A673 (cell line): ENCODE results near the gene IER5L. TPM values are rescaled to one million over a fixed set of nuclear protein-coding genes. Genes with fewer than 3 reads are reported as not detected.
A peak's percentile ranks its signal among the peaks of the same experiment; 100 is the strongest.
"Not testable (repeated sequence)": the region's sequence is repeated elsewhere in the genome, so short reads cannot be mapped to it uniquely, and the experiment has no call there.

ENCODE experiments used
- BruUV-seq: library from RNA; stranded (reverse); fragments of 400-500 nt; replicated peaks from 2 replicates; lab custom pipeline; 2021; lab: Mats Ljungman, UMichigan
- CTCF ChIA-PET: fragments of 300-600 bp; sonication (Branson Sonifier 250); formaldehyde crosslinking; loops from one replicate; lab custom pipeline; 2022; ENCODE audit warnings: antibody characterized with exemption; lab: Charles Lee
- POLR2A ChIA-PET: fragments of 300-600 bp; sonication (Branson Sonifier 250); formaldehyde crosslinking; loops from one replicate; lab custom pipeline; 2022; ENCODE audit warnings: antibody characterized with exemption; ENCODE audit not compliant: low non-redundant PET; lab: Charles Lee
- DNase-seq: peaks from one replicate; pipeline ENCODE4 v3.0.0-alpha.2; 2015; ENCODE audit warnings: low spot score
- H3K27ac ChIP-seq: fragments of 200-600 bp; sonication (generic); 2 replicates; pipeline ENCODE4 v1.5.1; 2016; ENCODE audit warnings: mixed run types, low read depth, mild to moderate bottlenecking, mixed read lengths, antibody characterized with exemption, low read length; ENCODE audit not compliant: poor library complexity, severe bottlenecking
- H3K27me3 ChIP-seq: fragments of 200-600 bp; sonication (generic); replicated peaks from 2 replicates; pipeline ENCODE4 v1.6.1; 2017; ENCODE audit warnings: mixed run types, low read depth, mild to moderate bottlenecking, mixed read lengths, antibody characterized with exemption, low read length; ENCODE audit not compliant: insufficient read depth, poor library complexity
- H3K36me3 ChIP-seq: fragments of 200-600 bp; sonication (generic); 2 replicates; pipeline ENCODE4 v1.6.1; 2016; ENCODE audit warnings: mixed run types, mild to moderate bottlenecking, mixed read lengths, antibody characterized with exemption, low read length; ENCODE audit not compliant: insufficient read depth, poor library complexity, severe bottlenecking
- H3K4me1 ChIP-seq: fragments of 200-600 bp; sonication (generic); 2 replicates; pipeline ENCODE4 v1.6.1; 2017; ENCODE audit warnings: mixed run types, mild to moderate bottlenecking, mixed read lengths, antibody characterized with exemption, low read length; ENCODE audit not compliant: insufficient read depth, poor library complexity, severe bottlenecking
- H3K4me3 ChIP-seq: fragments of 200-600 bp; sonication (generic); 2 replicates; pipeline ENCODE4 v1.5.1; 2016; ENCODE audit warnings: low read depth, mixed run types, mild to moderate bottlenecking, mixed read lengths, low read length; ENCODE audit not compliant: poor library complexity, severe bottlenecking
- H3K9me3 ChIP-seq: fragments of 200-600 bp; sonication (generic); 2 replicates; pipeline ENCODE4 v1.6.1; 2016; ENCODE audit warnings: mixed run types, low read depth, mild to moderate bottlenecking, mixed read lengths, antibody characterized with exemption, low read length; ENCODE audit not compliant: poor library complexity, severe bottlenecking
- CTCF ChIP-seq: fragments of 300-800, 200-600 bp; sonication (generic); conservative IDR thresholded peaks from 2 replicates; pipeline ENCODE4 v1.5.1; 2017; ENCODE audit warnings: low read depth, mild to moderate bottlenecking, antibody characterized with exemption, low read length, moderate library complexity, mixed read lengths
- EZH2 ChIP-seq: fragments of 200-600 bp; sonication (generic); IDR thresholded peaks from 2 replicates; pipeline ENCODE4 v1.6.1; 2017; ENCODE audit warnings: borderline replicate concordance, low read depth, mild to moderate bottlenecking, mixed read lengths, antibody characterized with exemption, low read length; ENCODE audit not compliant: poor library complexity, severe bottlenecking
- intact Hi-C: fragments of 100-400 bp; cut with micrococcal nuclease; formaldehyde crosslinking; loops from one replicate; pipeline ENCODE4 v1.10.0; 2022; ENCODE audit not compliant: unreplicated experiment
- total RNA-seq: library from RNA; stranded (reverse); gene quantifications from 2 replicates; pipeline ENCODE4 v1.2.3, GENCODE V29; 2021

Gene IER5L
- total RNA-seq, 1 experiment from 2014 or later, result 14.0 TPM

- ChIA-PET CTCF (no interaction called here), POLR2A (no interaction called here)
- intact Hi-C loops, result no loop called here
- Histone ChIP-seq H3K27me3 (no peaks in the 10 kb centered on the region), H3K36me3 (peaks cover 48% of the 10 kb centered on the region), H3K4me3 (no peak overlapping the region), H3K4me1 (no peaks in the 10 kb centered on the region), H3K27ac (peak overlapping the region; percentile 47), H3K9me3 (no peaks in the 10 kb centered on the region)
- DNase-seq, result no peak
- no TSS peak for BruUV-seq
- TF ChIP-seq CTCF (no peak), EZH2 (no peak)
Measured at GRCh38 chr9:129133082-129133481, 45.0 kb downstream of the IER5L start.

GRCh38 chr9:129131300-129132145 lies 46.5 kb downstream of the IER5L start:
- no peaks in the 10 kb centered on the region for H3K9me3 ChIP-seq
- no peaks in the 10 kb centered on the region for H3K27me3 ChIP-seq
- H3K27ac ChIP-seq, result no peak overlapping the region
- TF ChIP-seq EZH2, result no peak
- TF ChIP-seq CTCF, result peak; percentile 99
- BruUV-seq, result no TSS peak
- no peak overlapping the region for H3K4me3 ChIP-seq
- peaks cover 10% of the 10 kb centered on the region for H3K4me1 ChIP-seq
- intact Hi-C loops, result no loop called here
- ChIA-PET POLR2A (interaction anchor here (0.8 kb wide), 1 partner anchor 11 kb away, joined by 5 read pairs; no protein-coding TSS in a partner anchor), CTCF (interaction anchor here (0.5 to 1.5 kb wide), 22 partner anchors 9 to 1341 kb away, joined by 3 to 24 read pairs (median 4); partner anchors contain the start of genes C9orf50 and NTMT1)
- DNase-seq, result peak; percentile 83
- H3K36me3 ChIP-seq, result peaks cover 44% of the 10 kb centered on the region

GRCh38 chr9:129130791-129131190 lies 47.3 kb downstream of the IER5L start:
- no peak for DNase-seq
- POLR2A ChIA-PET, result no interaction called here
- intact Hi-C loops, result no loop called here
- H3K9me3 ChIP-seq, result no peaks in the 10 kb centered on the region
- H3K4me3 ChIP-seq, result no peak overlapping the region
- peaks cover 39% of the 10 kb centered on the region for H3K36me3 ChIP-seq
- CTCF ChIA-PET, result interaction anchor here (1.2 to 1.5 kb wide), 2 partner anchors 490 to 493 kb away, joined by 4 to 6 read pairs; partner anchors contain the start of gene C9orf50
- peaks cover 15% of the 10 kb centered on the region for H3K4me1 ChIP-seq
- H3K27ac ChIP-seq, result no peak overlapping the region
- H3K27me3 ChIP-seq, result no peaks in the 10 kb centered on the region
- TF ChIP-seq EZH2 (no peak), CTCF (no peak)
- BruUV-seq, result no TSS peak

- H3K4me3 ChIP-seq, DNase-seq, BruUV-seq, H3K27me3 ChIP-seq, H3K27ac ChIP-seq, intact Hi-C loops, H3K9me3 ChIP-seq: not testable (repeated sequence)
- POLR2A ChIA-PET, result interaction anchor here (0.6 kb wide), 1 partner anchor 45 kb away, joined by 5 read pairs; no protein-coding TSS in a partner anchor
- CTCF ChIA-PET, result interaction anchor here (1.2 kb wide), 1 partner anchor 494 kb away, joined by 4 read pairs; no protein-coding TSS in a partner anchor
- Histone ChIP-seq H3K36me3 (peaks cover 39% of the 10 kb centered on the region), H3K4me1 (peaks cover 15% of the 10 kb centered on the region)
Measured at GRCh38 chr9:129130271-129130670, 47.8 kb downstream of the IER5L start.
